ENCODE results near the gene CNTN1. TPM values are rescaled to one million over a fixed set of nuclear protein-coding genes. Genes with fewer than 3 reads are reported as not detected.

Gene CNTN1
- total RNA-seq, 3 donors from 2014 or later, result 0.38 to 6.9 (median 1.3) TPM

DNA sequence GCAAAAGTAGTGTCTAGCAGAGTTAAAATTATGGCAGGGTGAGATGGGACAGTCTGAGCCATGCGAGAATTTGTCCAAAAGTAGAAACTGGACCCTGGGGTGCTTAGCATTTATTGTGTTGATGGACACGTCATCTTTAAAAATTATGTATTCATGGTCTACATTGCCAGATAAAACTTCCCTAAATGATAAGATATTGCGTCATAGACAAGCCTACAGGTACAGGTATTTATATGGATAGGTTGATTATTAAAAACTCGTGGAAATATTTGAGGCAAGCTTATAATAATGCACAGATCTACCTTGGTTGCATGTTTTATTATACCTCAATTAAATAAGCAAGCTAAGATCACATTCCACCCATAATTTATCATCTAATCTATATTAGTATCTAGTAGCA lies 299.9 kb downstream of the CNTN1 start:
- H3K36me3 ChIP-seq (ENCODE audit: low read depth), result no peaks in the 10 kb centered on the region
- H3K9me3 ChIP-seq, result no peaks in the 10 kb centered on the region
- intact Hi-C loops (cut with DNase I, micrococcal nuclease), result no loop called here
- ATAC-seq (no peak), DNase-seq (no peak)
- H3K4me3 ChIP-seq, result no peak overlapping the region
- no peak for TF ChIP-seq CTCF (IDR thresholded peaks at IDR 0.05)
- H3K4me1 ChIP-seq (ENCODE audit: low read depth), result no peaks in the 10 kb centered on the region

DNA sequence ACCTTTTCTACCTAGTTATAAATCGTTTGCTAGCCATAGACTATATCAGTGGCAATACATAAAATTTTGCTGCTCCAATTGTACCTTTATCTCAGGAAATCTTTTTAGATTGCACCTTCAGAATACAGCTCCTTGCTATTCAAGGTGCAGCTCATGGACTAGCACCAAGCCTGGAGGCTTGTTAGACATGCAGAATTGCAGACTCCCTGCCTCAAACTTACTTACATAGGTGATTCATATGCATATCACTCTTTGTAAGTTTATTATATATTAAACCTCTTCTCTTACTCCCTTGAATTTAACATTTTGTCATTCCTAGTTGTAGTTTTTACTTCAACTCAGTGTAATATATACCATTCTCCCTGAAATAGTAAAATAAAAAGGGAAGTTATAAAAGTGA lies 300.4 kb downstream of the CNTN1 start:
- no peaks in the 10 kb centered on the region for H3K9me3 ChIP-seq
- intact Hi-C loops (cut with DNase I, micrococcal nuclease), result no loop called here
- no peak for TF ChIP-seq CTCF (IDR thresholded peaks at IDR 0.05)
- H3K4me1 ChIP-seq (ENCODE audit: low read depth), result no peaks in the 10 kb centered on the region
- no peak overlapping the region for H3K4me3 ChIP-seq
- DNase-seq, result no peak
- H3K36me3 ChIP-seq (ENCODE audit: low read depth), result no peaks in the 10 kb centered on the region
- ATAC-seq, result no peak

GRCh38 chr12:40993158-40993557 lies 300.9 kb downstream of the CNTN1 start:
- no peak overlapping the region for H3K4me3 ChIP-seq
- no peaks in the 10 kb centered on the region for H3K9me3 ChIP-seq
- no peak for ATAC-seq
- no peak for TF ChIP-seq CTCF (IDR thresholded peaks at IDR 0.05)
- H3K36me3 ChIP-seq (ENCODE audit: low read depth), result no peaks in the 10 kb centered on the region
- no peaks in the 10 kb centered on the region for H3K4me1 ChIP-seq (ENCODE audit: low read depth)
- intact Hi-C loops (cut with DNase I, micrococcal nuclease), result no loop called here
- DNase-seq, result no peak

GRCh38 chr12:40996091-40996490 lies 303.9 kb downstream of the CNTN1 start:
- no peak for DNase-seq
- Histone ChIP-seq H3K4me3 (no peak overlapping the region), H3K4me1 (ENCODE audit: low read depth) (no peaks in the 10 kb centered on the region), H3K9me3 (no peaks in the 10 kb centered on the region), H3K36me3 (ENCODE audit: low read depth) (no peaks in the 10 kb centered on the region)
- no peak for TF ChIP-seq CTCF (IDR thresholded peaks at IDR 0.05)
- ATAC-seq, result no peak
- intact Hi-C loops (cut with DNase I, micrococcal nuclease), result no loop called here

- H3K4me3 ChIP-seq, result no peak overlapping the region
- no peaks in the 10 kb centered on the region for H3K36me3 ChIP-seq (ENCODE audit: low read depth)
- no peak for DNase-seq
- no peak for TF ChIP-seq CTCF (IDR thresholded peaks at IDR 0.05)
- no peaks in the 10 kb centered on the region for H3K4me1 ChIP-seq (ENCODE audit: low read depth)
- H3K9me3 ChIP-seq, result peaks cover 12% of the 10 kb centered on the region
- intact Hi-C loops (cut with DNase I, micrococcal nuclease), result no loop called here
- ATAC-seq, result no peak
Observed at GRCh38 chr12:40999210-40999609, 307.0 kb downstream of the CNTN1 start.

GRCh38 chr12:41008472-41008871 lies 316.2 kb downstream of the CNTN1 start:
- Histone ChIP-seq H3K4me3 (no peak overlapping the region), H3K36me3 (ENCODE audit: low read depth) (no peaks in the 10 kb centered on the region), H3K9me3 (peaks cover 56% of the 10 kb centered on the region), H3K4me1 (ENCODE audit: low read depth) (no peaks in the 10 kb centered on the region)
- DNase-seq (no peak), ATAC-seq (no peak)
- intact Hi-C loops (cut with DNase I, micrococcal nuclease), result no loop called here
- no peak for TF ChIP-seq CTCF (IDR thresholded peaks at IDR 0.05)
